Body of pancreas (tissue), 4 donors: ENCODE measurements around the gene ALDH8A1.

Experiments
- CTCF ChIP-seq, 7 experiments: fragments of 450-650 bp in 4 of 7; fragments of 200-600 bp in 3 of 7; sonication (generic) in 3 of 7; IDR thresholded peaks; one replicate each; pipeline ENCODE4 v1.5.1; 2016 to 2019; ENCODE audit warnings: antibody characterized with exemption in 7 of 7
- POLR2A ChIP-seq, 3 donors: fragments of 450-650 bp; IDR thresholded peaks; one replicate each; pipeline ENCODE4 v1.6.1; 2016; ENCODE audit warnings: antibody characterized with exemption in 3 of 3, mild to moderate bottlenecking in 2 of 3

- TF ChIP-seq POLR2A (IDR thresholded peaks at IDR 0.05): no peak
- TF ChIP-seq CTCF (IDR thresholded peaks at IDR 0.05): no peak
Measured at GRCh38 chr6:134945045-134945444, 4.9 kb downstream of the ALDH8A1 start.
